Stimulated activated CD8-positive, alpha-beta memory T cell treated with anti-CD3 and anti-CD28 coated beads, Interleukin-4, amount 100 ng/mL, for 48 hours (primary cell): Measurements from ENCODE around the gene MAPKAPK3.
A peak's percentile ranks its signal among the peaks of the same experiment; 100 is the strongest.
"Not testable (repeated sequence)": the region's sequence is repeated elsewhere in the genome, so short reads cannot be mapped to it uniquely, and the experiment has no call there.

Source experiments
- DNase-seq: peaks from one replicate; pipeline ENCODE4 v3.0.0-alpha.2; 2020

The MAPKAPK3 gene

DNA sequence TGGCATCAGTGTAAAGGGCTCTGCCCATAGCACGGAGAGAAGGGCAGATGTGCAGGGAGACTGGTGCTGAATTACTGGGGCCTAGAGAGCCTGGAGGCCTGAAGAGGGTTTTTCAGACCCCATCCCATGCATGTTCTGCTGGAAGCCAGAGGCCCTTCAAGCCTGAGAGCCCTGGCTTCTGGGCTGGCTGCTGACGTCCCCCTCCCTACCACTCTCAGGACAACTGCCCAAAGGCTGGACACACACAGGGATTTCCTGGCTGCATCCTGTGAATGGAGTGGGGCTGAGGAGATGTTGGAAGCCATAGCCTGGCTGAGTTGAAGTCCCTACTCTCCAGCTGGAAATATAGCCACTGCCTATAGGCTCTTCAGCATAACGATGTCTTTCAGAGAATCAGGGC is 40.9 kb downstream of the MAPKAPK3 start:
- peak; percentile 15 for DNase-seq

DNA sequence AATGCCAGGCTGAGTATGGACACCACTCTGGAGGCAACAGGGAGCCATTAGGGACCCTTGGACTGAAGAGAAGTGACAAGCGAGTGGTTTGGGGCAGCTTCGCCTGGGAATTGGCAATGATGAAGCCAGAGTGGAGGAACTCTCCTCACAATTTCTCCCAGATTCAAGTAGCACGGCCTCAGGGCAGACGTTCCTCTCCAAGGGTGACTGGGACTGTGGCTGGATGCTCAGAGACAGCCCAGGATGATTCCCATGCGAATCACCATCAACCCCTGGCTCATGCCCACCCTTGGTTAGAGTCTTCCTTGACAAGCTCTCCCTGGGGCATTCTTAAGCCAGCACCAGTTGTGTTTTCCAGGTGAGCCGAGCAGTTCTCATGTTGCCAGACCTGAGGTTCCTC is 41.5 kb downstream of the MAPKAPK3 start:
- DNase-seq = peak; percentile 20

DNA sequence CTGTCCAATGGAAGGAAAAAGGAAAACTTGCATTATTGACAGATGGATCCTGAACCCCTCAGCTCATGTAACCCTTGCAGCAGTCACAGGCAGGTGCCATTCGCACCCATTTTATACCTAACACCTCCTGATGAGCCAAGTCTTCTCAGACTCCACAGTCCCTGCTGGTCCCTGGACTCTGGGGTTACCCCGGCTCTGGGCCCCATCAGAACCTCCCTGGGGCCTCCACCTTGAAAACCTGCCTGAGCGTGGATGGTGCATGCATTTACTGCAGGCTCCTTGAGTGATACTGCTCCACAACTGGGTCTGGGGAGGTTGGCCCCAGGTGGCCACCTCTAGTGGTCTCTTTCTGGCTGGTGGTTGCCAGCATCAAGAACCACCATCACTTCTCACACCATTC is 41.9 kb downstream of the MAPKAPK3 start:
- peak; percentile 16 for DNase-seq

DNA sequence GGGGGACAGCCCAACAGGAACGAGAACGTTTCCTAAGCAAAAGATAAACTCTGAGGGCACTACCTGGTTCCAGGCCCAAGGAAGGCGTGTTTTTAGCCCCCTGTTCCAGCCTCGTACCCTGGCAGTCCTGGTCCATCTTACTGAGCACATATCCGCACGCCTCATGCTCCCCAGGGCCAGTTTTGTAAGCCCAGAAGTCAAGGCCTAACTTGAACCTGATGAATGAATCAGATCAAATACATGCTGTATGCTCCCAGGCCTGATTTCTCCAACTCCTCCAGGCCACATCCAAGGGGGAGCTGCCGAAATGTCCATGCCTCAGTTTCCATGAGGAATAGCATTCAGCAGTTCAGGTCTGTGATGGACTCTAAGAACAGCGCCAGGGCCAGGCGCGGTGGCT is 43.4 kb downstream of the MAPKAPK3 start:
- peak; percentile 6 for DNase-seq

DNA sequence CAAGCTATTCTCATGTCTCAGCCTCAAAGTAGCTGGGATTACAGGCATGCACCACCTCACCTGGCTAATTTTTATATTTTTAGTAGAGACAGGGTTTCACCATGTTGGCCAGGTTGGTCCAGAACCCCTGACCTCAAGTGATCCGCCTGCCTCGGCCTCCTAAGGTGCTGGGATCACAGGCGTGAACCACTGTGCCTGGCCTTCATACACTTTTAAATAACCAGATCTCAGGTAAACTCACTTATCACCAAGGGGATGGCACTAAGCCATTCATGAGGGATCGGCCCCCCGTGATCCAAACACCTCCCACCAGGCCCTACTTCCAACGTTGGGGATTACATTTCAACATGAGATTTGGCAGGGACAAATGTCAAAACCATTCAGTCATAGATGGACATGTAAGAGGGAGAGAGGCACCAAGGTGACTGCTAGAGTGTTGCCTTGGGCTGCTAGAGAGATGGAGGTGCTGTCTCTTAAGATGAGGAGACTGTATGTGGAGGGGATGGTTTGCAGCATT is 44.4 kb downstream of the MAPKAPK3 start:
- peak; percentile 9 for DNase-seq

DNA sequence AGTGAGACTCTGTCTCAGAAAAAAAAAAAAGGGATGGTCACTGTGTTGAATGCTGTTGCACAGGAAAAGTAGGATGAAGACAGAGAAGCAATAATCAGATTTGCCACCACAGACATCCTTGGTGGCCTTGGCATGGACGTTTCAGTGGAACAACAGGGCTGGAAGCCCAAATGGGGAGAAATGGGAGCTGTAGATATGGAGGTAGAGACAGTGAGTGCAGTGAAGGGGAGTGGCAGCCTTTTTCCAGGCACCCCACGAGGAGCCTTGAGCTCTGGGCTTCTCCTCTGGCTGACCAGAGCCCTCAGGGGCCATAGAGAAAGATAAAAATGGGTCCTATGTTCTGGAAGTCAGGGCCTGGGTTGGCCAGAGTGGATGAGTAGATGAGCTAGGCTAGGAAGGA is 45.5 kb downstream of the MAPKAPK3 start:
- DNase-seq = peak; percentile 6

DNA sequence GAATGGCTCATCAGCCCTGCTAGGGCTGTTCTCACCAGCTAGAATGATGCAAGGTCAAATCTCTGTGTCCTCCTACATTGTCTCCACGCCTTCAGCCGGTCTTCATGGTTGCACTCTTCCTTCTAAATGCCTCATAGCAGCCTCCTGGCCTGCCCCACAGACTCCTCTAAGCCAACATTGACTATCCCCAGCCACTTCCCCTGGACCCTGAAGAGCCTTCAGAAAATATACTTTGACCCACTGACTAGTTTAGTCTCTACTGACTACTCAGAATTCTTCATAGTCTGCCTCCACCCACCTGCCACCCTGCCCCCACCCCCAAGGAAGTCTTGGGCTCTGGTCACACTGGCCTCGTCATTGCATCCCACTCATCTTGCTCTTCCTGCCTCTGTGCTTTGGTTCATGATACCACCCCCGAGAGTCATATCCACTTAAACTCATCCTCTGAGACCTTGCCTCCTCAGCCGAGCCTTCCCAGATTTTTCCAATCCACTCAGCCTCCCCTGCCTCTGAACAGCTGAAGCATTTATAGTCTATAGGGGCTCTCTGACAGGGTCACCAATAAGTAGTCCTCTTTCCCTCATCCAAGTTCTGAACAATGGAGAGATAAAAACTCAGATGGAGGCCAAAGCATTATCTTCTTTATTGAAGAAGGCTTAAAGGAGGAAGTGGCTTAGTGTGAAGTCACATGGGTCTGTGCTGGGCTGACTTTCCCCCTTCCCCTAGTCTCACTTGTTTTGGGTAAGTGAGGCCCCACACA is 48.3 kb downstream of the MAPKAPK3 start:
- DNase-seq = peak; percentile 60

DNA sequence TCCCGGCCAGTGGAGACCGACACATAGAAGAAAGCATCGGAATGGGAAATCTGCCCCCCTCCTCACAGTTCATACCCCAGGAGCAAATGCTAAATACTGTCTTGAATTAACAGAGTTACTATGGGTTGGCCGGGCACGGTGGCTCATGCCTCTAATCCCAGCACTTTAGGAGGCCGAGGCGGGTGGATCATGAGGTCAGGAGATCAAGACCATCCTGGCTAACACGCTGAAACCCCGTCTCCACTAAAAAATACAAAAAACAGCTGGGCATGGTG is 48.8 kb downstream of the MAPKAPK3 start:
- not testable (repeated sequence) for DNase-seq

DNA sequence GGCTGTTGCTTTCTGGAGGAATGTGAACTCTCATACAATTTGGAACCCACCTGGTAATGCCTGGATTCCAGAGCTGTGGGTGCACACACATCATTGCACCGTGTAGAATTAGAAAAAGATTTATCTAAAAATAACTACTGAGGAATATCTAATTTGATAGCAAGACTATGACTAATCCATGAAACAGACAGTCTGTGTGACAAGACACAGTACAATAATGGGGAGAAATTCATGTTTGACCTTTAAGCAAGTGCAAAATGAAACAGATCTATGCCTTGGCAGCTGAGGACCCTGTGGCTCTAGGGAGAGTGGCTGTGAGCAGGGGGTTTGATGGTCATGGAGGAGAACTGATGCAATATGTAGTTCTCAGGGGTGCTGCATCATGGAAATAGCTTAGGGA is 49.9 kb downstream of the MAPKAPK3 start:
- DNase-seq = no peak

DNA sequence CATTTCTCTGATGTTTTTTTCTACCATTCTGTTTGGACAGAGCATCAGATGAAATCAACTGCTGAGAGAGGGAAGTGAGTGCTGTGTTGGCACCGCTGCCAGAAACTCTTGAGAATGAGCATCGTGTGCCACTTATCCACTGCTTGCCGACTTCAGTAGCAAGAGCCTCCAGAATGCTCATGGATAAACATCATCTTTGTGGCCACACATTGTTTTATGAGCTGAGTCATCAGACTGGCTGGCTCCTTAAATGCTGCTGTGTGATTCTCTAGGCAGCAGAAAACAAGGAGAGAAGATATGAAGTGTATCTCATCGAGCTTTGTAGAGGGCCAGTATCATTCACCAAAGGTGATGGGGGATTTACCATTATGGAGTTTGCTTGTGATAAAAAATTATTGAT is 54.4 kb downstream of the MAPKAPK3 start:
- no peak for DNase-seq

DNA sequence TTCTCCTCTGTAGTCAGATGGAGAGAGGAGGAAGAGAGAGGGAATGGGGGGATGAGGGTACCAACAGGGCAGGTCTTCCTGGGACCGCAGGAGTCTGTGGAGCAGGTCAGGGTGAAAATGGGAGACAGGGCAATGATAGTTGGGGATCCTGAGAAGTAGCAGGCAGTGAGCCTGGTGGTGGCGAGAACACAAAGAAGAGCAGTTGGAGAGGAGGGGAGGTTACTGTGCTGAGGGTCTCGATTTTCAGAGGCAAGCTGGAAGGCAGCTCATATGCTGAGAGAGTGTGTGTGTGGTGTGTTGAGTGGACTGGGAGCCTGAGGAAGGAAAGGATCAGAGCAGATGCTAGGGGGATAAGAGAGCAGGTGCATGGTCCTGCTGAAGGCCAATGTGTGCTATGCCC is 55.7 kb downstream of the MAPKAPK3 start:
- no peak for DNase-seq

DNA sequence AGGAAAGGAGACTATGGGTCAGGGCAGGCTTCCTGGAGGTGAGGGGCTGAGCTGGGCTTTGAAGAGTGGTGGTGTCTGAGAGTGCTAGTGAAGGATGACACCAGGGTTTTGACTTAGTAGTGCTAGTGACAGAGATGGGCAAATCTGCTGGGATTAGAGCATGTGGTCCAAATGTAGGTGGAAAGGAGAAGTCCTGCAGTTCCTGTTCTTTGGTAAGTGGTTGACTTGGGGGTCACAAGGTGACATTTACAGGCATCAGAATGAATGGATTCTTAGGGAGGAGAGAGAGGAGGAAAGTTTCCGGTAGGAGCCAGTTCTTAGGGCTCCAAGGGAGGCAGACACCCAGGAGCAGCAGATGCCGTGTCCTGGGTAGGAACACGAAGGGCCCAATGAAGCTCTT is 57.0 kb downstream of the MAPKAPK3 start:
- no peak for DNase-seq

DNA sequence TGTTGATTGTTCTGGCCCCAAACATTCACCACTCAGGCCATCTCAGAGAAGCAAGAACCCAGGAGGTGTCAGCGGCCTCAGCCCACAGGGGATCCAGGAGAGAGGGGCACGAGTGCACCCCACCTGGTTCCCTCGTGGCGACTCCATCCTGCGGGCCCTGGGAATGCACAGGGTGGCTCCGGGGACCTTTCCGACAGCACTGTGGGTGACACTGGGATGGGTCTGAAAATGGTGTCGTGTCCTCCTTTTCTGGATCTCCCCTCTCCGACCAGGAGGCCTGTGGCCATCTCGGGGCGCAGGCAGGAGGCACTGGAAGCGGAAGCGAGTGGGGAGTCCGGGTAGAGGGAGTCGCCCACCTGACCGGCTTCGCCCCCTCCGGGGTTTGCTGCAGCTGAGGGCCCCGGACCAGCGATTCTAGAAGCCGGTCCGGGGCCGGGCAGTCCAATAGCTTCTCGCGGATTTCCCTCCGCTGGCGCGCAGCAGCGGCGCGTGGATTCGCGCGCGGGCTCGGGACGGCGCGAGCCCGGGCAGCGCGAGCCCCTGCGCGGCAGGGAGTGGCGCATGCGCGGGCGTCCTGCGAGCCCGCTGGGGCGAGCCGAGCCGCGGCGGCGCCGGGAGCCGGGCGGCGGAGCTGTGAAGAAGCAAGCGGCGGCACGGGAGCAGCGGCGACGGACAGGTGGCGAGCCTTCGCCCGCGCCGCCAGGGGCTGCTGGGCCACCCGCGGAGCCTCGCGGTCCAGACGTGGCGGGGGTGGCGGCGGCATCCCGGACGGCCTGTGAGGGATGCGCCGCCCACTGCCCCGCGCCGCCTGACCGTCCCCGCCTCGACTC is 57.6 kb downstream of the MAPKAPK3 start, which contains the start of gene DOCK3:
DOCK3 (plus strand) TSS at position 579 of the 830 bp plus-strand sequence. CDS start 337 bp downstream, outside the sequence.
- DNase-seq = peak; percentile 70

DNA sequence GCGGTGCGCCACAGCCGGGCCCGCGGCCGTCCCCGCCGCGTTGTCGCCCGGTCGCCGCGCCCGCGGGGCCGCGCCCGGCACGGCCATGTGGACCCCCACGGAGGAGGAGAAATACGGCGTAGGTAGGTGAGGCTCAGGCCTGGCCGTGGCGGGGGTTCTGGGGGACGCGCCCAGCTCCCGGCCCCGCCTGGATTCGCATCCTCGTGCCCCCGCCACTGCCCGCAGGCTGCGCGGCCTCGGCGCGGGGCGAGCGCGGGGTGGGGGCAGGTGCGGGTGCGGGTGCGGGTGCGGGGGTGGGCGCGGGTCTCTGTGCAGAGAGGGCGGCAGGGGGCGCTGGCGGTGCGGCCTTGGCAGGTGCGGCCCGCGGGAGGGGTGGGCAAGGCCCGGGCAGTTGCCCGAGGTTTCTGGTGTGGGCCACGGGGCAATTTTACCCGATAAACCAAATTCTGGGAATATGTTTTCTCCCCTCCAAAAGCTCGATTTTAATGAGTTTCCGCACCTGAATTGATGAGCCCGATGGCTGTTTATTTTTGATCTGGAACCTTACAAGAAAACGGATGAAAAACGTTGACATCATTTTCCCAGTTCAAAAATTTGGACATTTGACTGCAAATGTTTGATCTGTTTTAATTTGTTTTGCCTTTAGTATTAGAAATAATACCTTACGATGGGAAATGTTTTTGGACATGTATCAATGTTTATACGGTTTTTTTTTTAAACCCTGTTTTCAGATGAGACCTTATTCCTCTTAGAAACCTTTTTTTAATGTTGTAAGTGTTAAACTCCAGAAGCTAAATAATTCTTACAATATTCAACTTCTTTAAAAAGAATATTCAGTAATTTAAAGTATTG is 58.5 kb downstream of the MAPKAPK3 start:
- DNase-seq = peak; percentile 84

DNA sequence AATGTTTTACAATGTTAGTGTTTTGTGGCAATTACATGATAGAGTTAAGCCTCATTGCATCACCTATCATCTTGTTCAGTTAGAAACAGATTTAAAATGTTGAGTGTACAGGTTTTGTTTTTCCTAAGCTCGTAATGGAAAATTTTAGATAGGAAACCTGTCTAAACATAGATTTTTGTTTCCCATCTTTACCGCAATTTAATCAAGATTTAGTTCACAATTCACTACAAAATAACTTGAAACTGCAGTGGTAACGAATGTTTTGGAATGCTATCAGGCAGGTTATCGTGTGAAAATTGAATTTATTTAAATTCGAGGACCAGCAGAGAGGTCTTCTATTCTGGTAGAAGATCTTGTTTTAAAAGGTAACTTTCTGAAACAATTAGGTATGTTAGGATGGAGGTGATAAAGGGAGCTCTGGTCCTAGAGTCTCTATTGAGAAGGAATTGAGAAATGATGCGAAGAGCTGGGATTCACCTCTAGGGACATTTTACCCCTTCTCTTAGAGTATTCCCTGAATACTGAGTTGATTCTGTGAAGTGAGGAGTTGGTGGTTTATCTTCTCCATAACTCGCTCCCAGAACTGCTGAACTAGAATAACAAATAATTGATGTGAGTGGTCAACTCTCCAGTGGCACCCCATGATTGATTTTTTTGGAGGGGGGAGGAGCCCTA is 59.2 kb downstream of the MAPKAPK3 start:
- no peak for DNase-seq

DNA sequence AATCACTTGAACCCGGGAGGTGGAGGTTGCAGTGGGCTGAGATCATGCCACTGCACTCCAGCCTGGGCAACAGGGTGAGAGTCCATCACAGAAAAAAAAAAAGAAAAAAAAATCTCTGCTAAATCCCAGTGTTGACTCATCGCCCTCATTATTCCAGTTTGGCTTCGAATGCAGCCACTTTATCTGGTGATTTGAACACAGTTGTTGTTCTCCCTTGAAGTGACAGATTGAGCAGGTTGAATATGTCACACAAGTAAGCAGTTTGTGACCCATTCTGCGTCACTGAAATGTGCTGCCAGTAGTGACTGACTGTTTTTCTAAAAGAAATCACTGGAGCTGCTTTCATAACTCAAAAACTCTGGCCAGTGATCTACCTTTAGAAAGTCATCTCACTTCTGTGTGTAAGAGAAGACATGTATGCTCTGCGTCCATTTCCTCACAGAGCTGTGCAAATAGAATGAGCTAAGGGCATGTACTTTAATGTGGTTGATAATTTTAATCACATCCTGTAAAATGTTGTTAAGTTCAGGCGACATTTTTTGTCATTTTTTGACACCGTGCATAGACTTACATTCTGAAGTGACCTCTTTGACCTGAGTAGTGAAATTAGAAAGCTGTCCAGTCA is 70.3 kb downstream of the MAPKAPK3 start:
- no peak for DNase-seq

DNA sequence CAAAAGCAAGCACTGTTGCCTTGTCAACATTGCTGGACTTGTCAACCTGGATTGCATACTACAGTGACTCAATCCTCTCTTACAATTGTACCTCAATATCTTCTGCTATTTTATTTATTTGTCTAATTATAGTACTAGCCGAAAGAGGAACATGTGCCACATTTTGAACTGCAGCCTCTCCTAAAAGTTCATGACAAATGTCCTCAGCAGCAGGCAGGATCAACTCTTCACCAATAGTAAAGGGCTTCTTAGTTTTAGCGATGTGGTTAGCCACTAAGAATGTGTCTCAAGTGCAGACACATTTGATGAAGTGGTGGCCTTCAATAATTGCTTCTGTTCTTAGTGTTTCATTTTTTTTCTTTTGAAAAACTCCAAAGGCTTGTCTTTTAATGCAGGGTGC is 71.0 kb downstream of the MAPKAPK3 start:
- DNase-seq = no peak

DNA sequence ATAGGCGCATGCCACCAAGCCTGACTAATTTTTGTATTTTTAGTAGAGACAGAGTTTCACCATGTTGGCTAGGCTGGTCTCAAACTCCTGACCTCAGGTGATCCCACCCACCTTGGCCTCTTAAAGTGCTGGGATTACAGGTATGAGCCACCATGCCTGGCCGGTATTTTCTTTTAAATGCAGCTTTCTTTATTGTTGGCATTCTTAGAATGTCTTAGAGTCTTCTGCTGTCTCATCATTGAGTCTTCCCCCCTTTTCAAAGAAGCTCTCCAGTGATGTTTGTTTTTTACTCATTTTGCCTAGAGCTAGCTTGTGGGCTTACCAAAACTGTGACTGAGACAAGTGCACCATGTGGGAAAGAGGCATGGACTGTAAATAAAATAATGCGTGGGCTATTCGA is 71.7 kb downstream of the MAPKAPK3 start:
- not testable (repeated sequence) for DNase-seq

DNA sequence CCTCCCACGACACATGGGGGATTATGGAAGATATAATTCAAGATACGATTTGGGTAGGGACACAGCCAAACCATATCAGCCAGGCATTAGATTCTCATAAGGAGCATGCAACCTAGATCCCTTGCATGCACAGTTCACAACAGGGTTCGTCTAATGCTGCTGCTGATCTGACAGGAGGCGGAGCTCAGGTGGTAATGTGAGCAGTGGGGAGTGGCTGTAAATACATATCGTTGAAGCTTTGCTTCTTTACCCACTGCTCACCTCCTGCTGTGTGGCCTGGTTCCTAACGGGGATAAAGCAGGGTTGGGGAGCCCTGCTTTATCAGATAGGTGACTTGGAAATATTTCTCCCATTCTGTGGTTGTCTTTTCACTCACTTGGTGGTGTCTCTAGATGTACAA is 72.6 kb downstream of the MAPKAPK3 start:
- no peak for DNase-seq

DNA sequence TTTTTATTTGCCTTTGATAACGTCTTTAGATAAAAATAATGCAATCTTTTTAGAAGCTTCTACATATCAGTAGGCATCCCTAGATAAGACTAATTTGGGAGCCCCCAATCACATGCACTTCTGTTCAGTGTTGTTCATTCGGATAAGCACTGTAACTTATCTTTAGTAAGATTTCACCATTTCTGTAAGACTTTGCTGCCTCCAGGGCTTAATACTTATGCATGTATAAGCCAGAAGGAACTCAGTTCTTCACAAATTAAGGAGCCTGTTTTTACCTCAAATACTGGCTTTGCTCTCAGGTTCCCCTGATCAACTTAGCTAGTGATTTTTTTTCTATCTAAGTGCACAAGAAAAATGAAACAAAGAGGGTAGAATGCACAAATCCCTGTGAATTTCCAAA is 78.1 kb downstream of the MAPKAPK3 start:
- no peak for DNase-seq

DNA sequence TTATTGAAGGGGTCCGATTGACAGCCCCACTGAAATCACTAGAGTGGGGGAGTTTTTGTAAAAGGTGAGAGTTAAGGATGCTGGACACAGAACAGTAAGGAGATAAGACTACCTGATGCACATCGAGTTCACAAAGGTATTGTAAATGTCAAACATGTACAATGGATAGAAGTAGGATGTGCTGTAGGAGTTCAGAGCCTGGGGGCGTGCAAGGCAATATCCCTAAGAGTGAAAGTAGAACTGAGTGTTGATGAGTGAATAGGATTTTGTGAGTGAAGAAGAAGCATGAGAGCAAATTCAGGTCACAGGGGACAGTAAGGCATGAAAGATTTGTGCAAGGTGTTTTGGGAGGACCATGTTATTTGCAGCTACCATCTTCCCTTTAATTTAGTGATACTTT is 79.3 kb downstream of the MAPKAPK3 start:
- no peak for DNase-seq

DNA sequence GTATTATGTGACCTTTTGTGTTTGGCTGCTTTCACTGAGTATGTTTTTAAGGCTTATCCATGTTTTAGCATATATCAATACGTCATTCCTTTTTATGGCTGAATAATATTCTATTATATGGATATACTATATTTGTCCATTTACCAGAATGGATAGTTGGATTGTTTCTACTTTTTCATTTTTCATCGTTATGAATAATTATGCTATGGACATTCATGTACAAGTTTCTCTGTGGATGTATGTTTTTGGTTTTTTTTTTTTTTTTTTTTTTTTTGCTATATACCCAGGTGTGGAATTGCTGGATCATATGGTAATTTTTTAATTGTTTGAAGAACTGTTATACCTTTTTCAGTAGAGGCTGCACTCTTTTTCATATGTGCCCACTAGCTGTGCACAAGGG is 81.3 kb downstream of the MAPKAPK3 start:
- DNase-seq = no peak
